GM10248 (cell line): ENCODE data around the gene COX5B.
"Not testable (repeated sequence)": the region's sequence is repeated elsewhere in the genome, so short reads cannot be mapped to it uniquely, and the experiment has no call there.

Source experiments
- CTCF ChIA-PET: fragments of 300-600 bp; sonication (Branson Sonifier 250); formaldehyde crosslinking; extraction: SDS; loops from one replicate; lab custom pipeline; 2021; ENCODE audit warnings: antibody characterized with exemption; lab: Yijun Ruan, JAX
- POLR2A ChIA-PET: fragments of 350-650 bp; sonication (Branson Sonifier 250); formaldehyde crosslinking; extraction: SDS; loops from one replicate; lab custom pipeline; 2020; ENCODE audit warnings: antibody characterized with exemption; lab: Yijun Ruan, JAX
- DNase-seq: peaks from one replicate; pipeline ENCODE4 v3.0.0; 2012; ENCODE audit errors: extremely low spot score
- CTCF ChIP-seq: IDR thresholded peaks from 2 replicates; pipeline ENCODE4 v1.5.1; 2012; ENCODE audit warnings: mild to moderate bottlenecking, low read depth; ENCODE audit errors: extremely low read depth, missing control alignments, control extremely low read depth

Gene COX5B

GRCh38 chr2:97645695-97646629 is at the start of gene COX5B:
Gene COX5B, plus strand, starts transcription at chr2:97646062. Its CDS starts 25 bp downstream, at chr2:97646087.
- POLR2A ChIA-PET, result interaction anchor here (0.7 to 1.9 kb wide), 6 partner anchors 11 to 31 kb away, joined by 3 to 29 read pairs (median 5); partner anchors contain the start of gene ACTR1B
- CTCF ChIA-PET, result interaction anchor here (1.0 to 8.1 kb wide), 6 partner anchors 12 to 55 kb away, joined by 3 to 60 read pairs (median 8); partner anchors contain the start of gene ACTR1B
- no peak for TF ChIP-seq CTCF
- DNase-seq, result peak; percentile 99

- POLR2A ChIA-PET, DNase-seq, CTCF ChIA-PET: not testable (repeated sequence)
Observed at GRCh38 chr2:97596180-97596579, 49.7 kb upstream of the COX5B start.

GRCh38 chr2:97601537-97601936 is 44.3 kb upstream of the COX5B start:
- CTCF ChIA-PET, POLR2A ChIA-PET, DNase-seq: not testable (repeated sequence)

GRCh38 chr2:97605109-97605508 is 40.8 kb upstream of the COX5B start:
- DNase-seq, CTCF ChIA-PET, POLR2A ChIA-PET: not testable (repeated sequence)

GRCh38 chr2:97605524-97606339 is 40.1 kb upstream of the COX5B start:
- DNase-seq, POLR2A ChIA-PET, CTCF ChIA-PET: not testable (repeated sequence)

GRCh38 chr2:97608745-97609144 is 37.1 kb upstream of the COX5B start:
- CTCF ChIA-PET, DNase-seq, POLR2A ChIA-PET: not testable (repeated sequence)

GRCh38 chr2:97611895-97612294 is 34.0 kb upstream of the COX5B start:
- POLR2A ChIA-PET, DNase-seq, CTCF ChIA-PET: not testable (repeated sequence)

- CTCF ChIA-PET, POLR2A ChIA-PET, DNase-seq: not testable (repeated sequence)
Observed at GRCh38 chr2:97615746-97616145, 30.1 kb upstream of the COX5B start.

- no peak for DNase-seq
- no peak for TF ChIP-seq CTCF
- CTCF ChIA-PET, result no interaction called here
- POLR2A ChIA-PET, result no interaction called here
Observed at GRCh38 chr2:97617911-97618310, 28.0 kb upstream of the COX5B start.

GRCh38 chr2:97618939-97619827 is 26.7 kb upstream of the COX5B start:
- DNase-seq, CTCF ChIA-PET, POLR2A ChIA-PET: not testable (repeated sequence)

- CTCF ChIA-PET, POLR2A ChIA-PET, DNase-seq: not testable (repeated sequence)
Observed at GRCh38 chr2:97620492-97620891, 25.4 kb upstream of the COX5B start.

GRCh38 chr2:97622976-97623375 is 22.9 kb upstream of the COX5B start:
- CTCF ChIA-PET, POLR2A ChIA-PET, DNase-seq: not testable (repeated sequence)

- POLR2A ChIA-PET, DNase-seq: not testable (repeated sequence)
- CTCF ChIA-PET, result interaction anchor here (1.5 kb wide), 1 partner anchor 73 kb away, joined by 5 read pairs; no protein-coding TSS in a partner anchor
Observed at GRCh38 chr2:97625354-97626048, 20.4 kb upstream of the COX5B start.

- CTCF ChIA-PET, result interaction anchor here (1.5 kb wide), 1 partner anchor 72 kb away, joined by 5 read pairs; no protein-coding TSS in a partner anchor
- DNase-seq, POLR2A ChIA-PET: not testable (repeated sequence)
Observed at GRCh38 chr2:97626049-97626430, 19.8 kb upstream of the COX5B start.
